Panc1 (cell line): ENCODE measurements around the gene MNT. TPM values are rescaled to one million over a fixed set of nuclear protein-coding genes. Genes with fewer than 3 reads are reported as not detected.

Experiments
- ATAC-seq: fragments of 200-7000 bp; cut with Tn5 transposase; 2 replicates; pipeline ENCODE4 v1.9.1; 2020; ENCODE audit warnings: mild to moderate bottlenecking, moderate library complexity
- BruUV-seq: library from RNA; stranded (reverse); fragments of 400-500 nt; replicated peaks from 2 replicates; lab custom pipeline; 2021; lab: Mats Ljungman, UMichigan
- CTCF ChIA-PET: fragments of 300-600 bp; sonication (Branson Sonifier 250); formaldehyde crosslinking; loops from one replicate; lab custom pipeline; 2022; ENCODE audit warnings: antibody characterized with exemption; lab: Charles Lee
- POLR2A ChIA-PET: fragments of 300-600 bp; sonication (Branson Sonifier 250); formaldehyde crosslinking; loops from one replicate; lab custom pipeline; 2022; ENCODE audit warnings: antibody characterized with exemption; lab: Charles Lee
- DNase-seq: peaks from one replicate; pipeline ENCODE4 v3.0.0-alpha.2; 2010; ENCODE audit warnings: low read depth, low spot score
- H3K27ac ChIP-seq: 2 replicates; pipeline ENCODE4 v1.5.1; 2011; ENCODE audit warnings: mild to moderate bottlenecking, low read length, inconsistent platforms
- H3K27me3 ChIP-seq: fragments of 200-500 bp; sonication (Bioruptor generic); 2 replicates; pipeline ENCODE4 v1.6.0; 2014; ENCODE audit warnings: low read length, inconsistent platforms; ENCODE audit not compliant: control insufficient read depth, insufficient read depth
- H3K36me3 ChIP-seq: fragments of 200-500 bp; sonication (Bioruptor generic); 2 replicates; pipeline ENCODE4 v1.5.1; 2014; ENCODE audit warnings: inconsistent platforms, mild to moderate bottlenecking, low read length, moderate library complexity; ENCODE audit not compliant: control insufficient read depth, insufficient read depth
- H3K4me1 ChIP-seq: 2 replicates; pipeline ENCODE4 v1.5.1; 2011; ENCODE audit warnings: inconsistent platforms, mild to moderate bottlenecking, low read length, moderate library complexity; ENCODE audit not compliant: control insufficient read depth, insufficient read depth
- H3K4me3 ChIP-seq, 2 experiments: 2 replicates each; pipeline ENCODE4 v1.5.1; 2011 to 2012; ENCODE audit warnings: low read depth in 2 of 2, low read length in 2 of 2, mild to moderate bottlenecking in 2 of 2, inconsistent platforms in 1 of 2, moderate library complexity in 1 of 2
- H3K9me3 ChIP-seq: fragments of 200-500 bp; sonication (Bioruptor generic); 2 replicates; pipeline ENCODE4 v1.5.1; 2014; ENCODE audit warnings: low read depth, mild to moderate bottlenecking, inconsistent platforms, low read length, moderate library complexity; ENCODE audit not compliant: control insufficient read depth, insufficient read depth
- POLR2AphosphoS5 ChIP-seq: IDR thresholded peaks from 2 replicates; pipeline ENCODE4 v1.6.1; 2012; ENCODE audit warnings: mild to moderate bottlenecking, low read depth, low read length, moderate library complexity
- SIN3A ChIP-seq: IDR thresholded peaks from 2 replicates; pipeline ENCODE4 v1.6.1; 2012; ENCODE audit warnings: low read depth, mild to moderate bottlenecking, low read length, moderate library complexity, borderline replicate concordance; ENCODE audit not compliant: insufficient read depth
- TCF7L2 ChIP-seq: IDR thresholded peaks from 2 replicates; pipeline ENCODE4 v1.6.1; 2011; ENCODE audit warnings: mild to moderate bottlenecking, low read depth, low read length, inconsistent platforms
- in situ Hi-C: cut with HindIII; loops from 2 replicates; pipeline ENCODE4 v1.10.0; 2016; ENCODE audit warnings: low sequenced_read_pairs, low pct_unique_long_range_greater_than_20kb
- intact Hi-C: fragments of 100-400 bp; cut with micrococcal nuclease; formaldehyde crosslinking; loops from one replicate; pipeline ENCODE4 v1.10.0; 2022; ENCODE audit not compliant: unreplicated experiment
- total RNA-seq: library from RNA; stranded (reverse); gene quantifications from one replicate; pipeline ENCODE4 v1.2.1, GENCODE V29; 2021; ENCODE audit not compliant: unreplicated experiment
- TF ChIP-seq, protein P1 (sequence below): fragments of 450-650 bp; IDR thresholded peaks from 2 replicates; pipeline ENCODE4 v1.5.1; 2017; ENCODE audit warnings: mild to moderate bottlenecking
- TF ChIP-seq, protein P2 (sequence below), 2 experiments: IDR thresholded peaks; 2 replicates each; pipeline ENCODE4 v1.6.1; 2011 to 2012; ENCODE audit warnings: low read depth in 2 of 2, control low read depth in 1 of 2, low read length in 1 of 2, mild to moderate bottlenecking in 1 of 2, moderate library complexity in 1 of 2; ENCODE audit not compliant: insufficient read depth in 1 of 2

The MNT gene
- total RNA-seq, 1 experiment from 2014 or later: 31.8 TPM

DNA sequence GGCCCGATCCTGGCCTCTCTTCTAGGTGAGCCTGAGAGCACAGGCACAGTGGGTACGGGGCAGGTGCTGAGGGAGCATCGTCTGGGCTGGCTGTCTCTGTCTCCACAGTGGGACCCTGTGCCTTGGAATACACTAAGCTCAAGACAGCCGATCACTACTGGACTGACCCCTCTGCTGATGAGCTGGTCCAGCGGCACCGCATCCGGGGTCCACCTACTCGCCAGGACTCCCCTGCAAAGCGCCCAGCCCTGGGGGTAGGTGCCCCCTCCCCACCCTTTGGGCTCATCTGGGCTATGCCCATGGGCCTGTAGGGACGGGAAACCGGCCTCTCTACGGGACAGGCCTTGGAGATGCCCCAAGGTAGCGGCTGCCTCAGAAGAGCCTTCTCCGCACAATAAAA is 38.0 kb downstream of the MNT start:
- H3K27ac ChIP-seq: no peak overlapping the region
- CTCF ChIA-PET: no interaction called here
- H3K4me1 ChIP-seq: no peaks in the 10 kb centered on the region
- intact Hi-C loops: no loop called here
- H3K4me3 ChIP-seq: no peak overlapping the region
- no TSS peak for BruUV-seq
- H3K27me3 ChIP-seq: no peaks in the 10 kb centered on the region
- no peak for ATAC-seq
- POLR2A ChIA-PET: no interaction called here
- no peaks in the 10 kb centered on the region for H3K36me3 ChIP-seq
- no peaks in the 10 kb centered on the region for H3K9me3 ChIP-seq
- TF ChIP-seq, protein P1, sequence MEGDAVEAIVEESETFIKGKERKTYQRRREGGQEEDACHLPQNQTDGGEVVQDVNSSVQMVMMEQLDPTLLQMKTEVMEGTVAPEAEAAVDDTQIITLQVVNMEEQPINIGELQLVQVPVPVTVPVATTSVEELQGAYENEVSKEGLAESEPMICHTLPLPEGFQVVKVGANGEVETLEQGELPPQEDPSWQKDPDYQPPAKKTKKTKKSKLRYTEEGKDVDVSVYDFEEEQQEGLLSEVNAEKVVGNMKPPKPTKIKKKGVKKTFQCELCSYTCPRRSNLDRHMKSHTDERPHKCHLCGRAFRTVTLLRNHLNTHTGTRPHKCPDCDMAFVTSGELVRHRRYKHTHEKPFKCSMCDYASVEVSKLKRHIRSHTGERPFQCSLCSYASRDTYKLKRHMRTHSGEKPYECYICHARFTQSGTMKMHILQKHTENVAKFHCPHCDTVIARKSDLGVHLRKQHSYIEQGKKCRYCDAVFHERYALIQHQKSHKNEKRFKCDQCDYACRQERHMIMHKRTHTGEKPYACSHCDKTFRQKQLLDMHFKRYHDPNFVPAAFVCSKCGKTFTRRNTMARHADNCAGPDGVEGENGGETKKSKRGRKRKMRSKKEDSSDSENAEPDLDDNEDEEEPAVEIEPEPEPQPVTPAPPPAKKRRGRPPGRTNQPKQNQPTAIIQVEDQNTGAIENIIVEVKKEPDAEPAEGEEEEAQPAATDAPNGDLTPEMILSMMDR: no peak
- TF ChIP-seq, protein P2, sequence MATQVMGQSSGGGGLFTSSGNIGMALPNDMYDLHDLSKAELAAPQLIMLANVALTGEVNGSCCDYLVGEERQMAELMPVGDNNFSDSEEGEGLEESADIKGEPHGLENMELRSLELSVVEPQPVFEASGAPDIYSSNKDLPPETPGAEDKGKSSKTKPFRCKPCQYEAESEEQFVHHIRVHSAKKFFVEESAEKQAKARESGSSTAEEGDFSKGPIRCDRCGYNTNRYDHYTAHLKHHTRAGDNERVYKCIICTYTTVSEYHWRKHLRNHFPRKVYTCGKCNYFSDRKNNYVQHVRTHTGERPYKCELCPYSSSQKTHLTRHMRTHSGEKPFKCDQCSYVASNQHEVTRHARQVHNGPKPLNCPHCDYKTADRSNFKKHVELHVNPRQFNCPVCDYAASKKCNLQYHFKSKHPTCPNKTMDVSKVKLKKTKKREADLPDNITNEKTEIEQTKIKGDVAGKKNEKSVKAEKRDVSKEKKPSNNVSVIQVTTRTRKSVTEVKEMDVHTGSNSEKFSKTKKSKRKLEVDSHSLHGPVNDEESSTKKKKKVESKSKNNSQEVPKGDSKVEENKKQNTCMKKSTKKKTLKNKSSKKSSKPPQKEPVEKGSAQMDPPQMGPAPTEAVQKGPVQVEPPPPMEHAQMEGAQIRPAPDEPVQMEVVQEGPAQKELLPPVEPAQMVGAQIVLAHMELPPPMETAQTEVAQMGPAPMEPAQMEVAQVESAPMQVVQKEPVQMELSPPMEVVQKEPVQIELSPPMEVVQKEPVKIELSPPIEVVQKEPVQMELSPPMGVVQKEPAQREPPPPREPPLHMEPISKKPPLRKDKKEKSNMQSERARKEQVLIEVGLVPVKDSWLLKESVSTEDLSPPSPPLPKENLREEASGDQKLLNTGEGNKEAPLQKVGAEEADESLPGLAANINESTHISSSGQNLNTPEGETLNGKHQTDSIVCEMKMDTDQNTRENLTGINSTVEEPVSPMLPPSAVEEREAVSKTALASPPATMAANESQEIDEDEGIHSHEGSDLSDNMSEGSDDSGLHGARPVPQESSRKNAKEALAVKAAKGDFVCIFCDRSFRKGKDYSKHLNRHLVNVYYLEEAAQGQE (IDR thresholded peaks at IDR 0.05; ENCODE audit: insufficient read depth in 1 of 2, low read depth in 2 of 2, low read length in 1 of 2): no peak
- no peak for TF ChIP-seq SIN3A
- no peak for TF ChIP-seq POLR2AphosphoS5
- TF ChIP-seq TCF7L2: no peak
- in situ Hi-C loops: no loop called here
- no peak for DNase-seq

DNA sequence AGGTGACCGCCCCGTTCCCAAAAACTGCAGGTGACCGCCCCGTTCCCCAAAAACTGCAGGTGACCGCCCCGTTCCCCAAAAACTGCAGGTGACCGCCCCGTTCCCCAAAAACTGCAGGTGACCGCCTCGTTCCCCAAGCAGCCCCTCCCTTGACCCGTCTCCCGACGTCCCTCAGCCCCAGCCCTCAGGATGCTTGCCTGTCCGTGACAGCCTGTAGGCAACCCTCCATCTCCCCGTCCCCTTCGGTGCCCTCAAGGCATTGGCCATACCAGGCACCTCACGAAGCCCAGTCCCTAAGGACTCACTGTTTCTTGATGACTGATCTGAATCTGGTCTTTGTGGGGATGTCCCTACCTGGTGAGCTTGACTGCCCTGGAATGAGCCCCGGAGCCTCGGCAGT is 38.4 kb downstream of the MNT start:
- ChIA-PET CTCF (no interaction called here), POLR2A (no interaction called here)
- no peak overlapping the region for H3K4me3 ChIP-seq
- in situ Hi-C loops: no loop called here
- no peaks in the 10 kb centered on the region for H3K9me3 ChIP-seq
- TF ChIP-seq SIN3A (no peak), TCF7L2 (no peak), POLR2AphosphoS5 (no peak)
- TF ChIP-seq, protein P2 (IDR thresholded peaks at IDR 0.05; ENCODE audit: insufficient read depth in 1 of 2, low read depth in 2 of 2, low read length in 1 of 2): no peak
- TF ChIP-seq, protein P1: no peak
- intact Hi-C loops: no loop called here
- no peaks in the 10 kb centered on the region for H3K27me3 ChIP-seq
- ATAC-seq: no peak
- DNase-seq: no peak
- H3K36me3 ChIP-seq: no peaks in the 10 kb centered on the region
- no peaks in the 10 kb centered on the region for H3K4me1 ChIP-seq
- BruUV-seq: no TSS peak
- no peak overlapping the region for H3K27ac ChIP-seq
